HepG2 (cell line): ENCODE measurements around the gene BCL2L11. TPM values are rescaled to one million over a fixed set of nuclear protein-coding genes. Genes with fewer than 3 reads are reported as not detected.

Experiments
- CC2D1A ChIP-seq: sonication (generic); formaldehyde crosslinking; IDR thresholded peaks from 2 replicates; pipeline ENCODE4 v1.8.1; 2023; ENCODE audit warnings: mild to moderate bottlenecking, missing genetic modification reagents
- E2F5 ChIP-seq: sonication (generic); formaldehyde crosslinking; conservative IDR thresholded peaks from 2 replicates; pipeline ENCODE4 v1.4.0; 2020; ENCODE audit warnings: missing genetic modification reagents
- ELK4 ChIP-seq: sonication (generic); formaldehyde crosslinking; IDR thresholded peaks from 2 replicates; pipeline ENCODE4 v1.9.0; 2021; ENCODE audit warnings: missing genetic modification reagents, borderline replicate concordance
- FLYWCH1 ChIP-seq: sonication (generic); formaldehyde crosslinking; IDR thresholded peaks from 2 replicates; pipeline ENCODE4 v1.8.1; 2023; ENCODE audit warnings: mild to moderate bottlenecking, missing genetic modification reagents
- FOXA3 ChIP-seq: IDR thresholded peaks from 2 replicates; pipeline ENCODE4 v1.6.1; 2016; ENCODE audit warnings: missing genetic modification reagents, missing compliant biosample characterization
- GFI1 ChIP-seq: sonication (generic); formaldehyde crosslinking; IDR thresholded peaks from 2 replicates; pipeline ENCODE4 v1.5.0; 2020; ENCODE audit warnings: missing genetic modification reagents, mild to moderate bottlenecking, borderline replicate concordance
- MTA1 ChIP-seq: sonication (generic); formaldehyde crosslinking; IDR thresholded peaks from 2 replicates; pipeline ENCODE4 v1.4.0; 2020; ENCODE audit warnings: missing genetic modification reagents, mild to moderate bottlenecking, borderline replicate concordance
- NFE2L2 ChIP-seq: fragments of 150-350 bp; IDR thresholded peaks from 2 replicates; pipeline ENCODE4 v1.6.1; 2014; ENCODE audit warnings: low read length
- PLRG1 ChIP-seq: fragments of 450-650 bp; conservative IDR thresholded peaks from 2 replicates; pipeline ENCODE4 v1.6.1; 2016
- POLR2G ChIP-seq: fragments of 200-400 bp; formaldehyde crosslinking; IDR thresholded peaks from 2 replicates; pipeline ENCODE4 v1.6.1; 2018; ENCODE audit warnings: mild to moderate bottlenecking, low read depth, low read length, moderate library complexity
- RFXAP ChIP-seq: sonication (generic); formaldehyde crosslinking; IDR thresholded peaks from 2 replicates; pipeline ENCODE4 v1.4.0; 2020; ENCODE audit warnings: missing genetic modification reagents, borderline replicate concordance
- RNF2 ChIP-seq: fragments of 450-650 bp; conservative IDR thresholded peaks from 2 replicates; pipeline ENCODE4 v1.6.1; 2016; ENCODE audit warnings: low read depth
- ZC3H13 ChIP-seq: sonication (generic); formaldehyde crosslinking; IDR thresholded peaks from 2 replicates; pipeline ENCODE4 v1.8.1; 2023; ENCODE audit warnings: mild to moderate bottlenecking, missing genetic modification reagents, moderate library complexity
- ZFP82 ChIP-seq: sonication (generic); formaldehyde crosslinking; IDR thresholded peaks from 2 replicates; pipeline ENCODE4 v1.5.1; 2020; ENCODE audit warnings: mild to moderate bottlenecking, missing genetic modification reagents, borderline replicate concordance
- ZNF235 ChIP-seq: sonication (generic); formaldehyde crosslinking; IDR thresholded peaks from 2 replicates; pipeline ENCODE4 v1.8.1; 2023; ENCODE audit warnings: mild to moderate bottlenecking, missing genetic modification reagents, borderline replicate concordance
- ZNF556 ChIP-seq: sonication (generic); formaldehyde crosslinking; IDR thresholded peaks from 2 replicates; pipeline ENCODE4 v1.4.0; 2020; ENCODE audit warnings: mild to moderate bottlenecking, missing genetic modification reagents, borderline replicate concordance
- ZNF619 ChIP-seq: sonication (generic); formaldehyde crosslinking; IDR thresholded peaks from 2 replicates; pipeline ENCODE4 v1.4.0; 2020; ENCODE audit warnings: mild to moderate bottlenecking, missing genetic modification reagents
- ZNF749 ChIP-seq: sonication (generic); formaldehyde crosslinking; IDR thresholded peaks from 2 replicates; pipeline ENCODE4 v1.8.0; 2022; ENCODE audit warnings: mild to moderate bottlenecking, missing genetic modification reagents, moderate library complexity, borderline replicate concordance
- ZNF800 ChIP-seq: sonication (generic); formaldehyde crosslinking; IDR thresholded peaks from 2 replicates; pipeline ENCODE4 v1.4.0; 2020; ENCODE audit warnings: missing genetic modification reagents
- polyA plus RNA-seq, 8 experiments: library from polyadenylated mRNA; depleted of rRNA in 3 of 8; stranded (reverse) in 7 of 8; unstranded in 1 of 8; fragments of >200 nt; fragmentation: Illumina TruSeq in 4 of 8; extraction: Trizol in 4 of 8; gene quantifications; 2 replicates each; pipeline versions ENCODE4 v1.2.1 to v1.2.3, GENCODE V29; 2011 to 2016; ENCODE audit warnings: low read depth in 4 of 8, missing spikeins in 1 of 8, mixed read lengths in 1 of 8; ENCODE audit not compliant: insufficient read depth in 1 of 8
- total RNA-seq, 5 experiments: library from RNA; depleted of rRNA; stranded (reverse); fragments of >200 nt; fragmentation: Illumina TruSeq; extraction: Trizol; gene quantifications; 2 replicates each; pipeline ENCODE4 v1.2.3, GENCODE V29; 2016; ENCODE audit warnings: low read depth in 1 of 5
- TF ChIP-seq, protein P1 (sequence below): sonication (generic); formaldehyde crosslinking; IDR thresholded peaks from 2 replicates; pipeline ENCODE4 v1.9.0; 2022; ENCODE audit warnings: missing genetic modification reagents, mild to moderate bottlenecking, borderline replicate concordance

The BCL2L11 gene
- total and polyA plus RNA-seq, 2 of the 13 experiments (the other 11 are each of a cell fraction or from before 2014, with no cell fraction given), result 6.1 to 9.7 TPM

DNA sequence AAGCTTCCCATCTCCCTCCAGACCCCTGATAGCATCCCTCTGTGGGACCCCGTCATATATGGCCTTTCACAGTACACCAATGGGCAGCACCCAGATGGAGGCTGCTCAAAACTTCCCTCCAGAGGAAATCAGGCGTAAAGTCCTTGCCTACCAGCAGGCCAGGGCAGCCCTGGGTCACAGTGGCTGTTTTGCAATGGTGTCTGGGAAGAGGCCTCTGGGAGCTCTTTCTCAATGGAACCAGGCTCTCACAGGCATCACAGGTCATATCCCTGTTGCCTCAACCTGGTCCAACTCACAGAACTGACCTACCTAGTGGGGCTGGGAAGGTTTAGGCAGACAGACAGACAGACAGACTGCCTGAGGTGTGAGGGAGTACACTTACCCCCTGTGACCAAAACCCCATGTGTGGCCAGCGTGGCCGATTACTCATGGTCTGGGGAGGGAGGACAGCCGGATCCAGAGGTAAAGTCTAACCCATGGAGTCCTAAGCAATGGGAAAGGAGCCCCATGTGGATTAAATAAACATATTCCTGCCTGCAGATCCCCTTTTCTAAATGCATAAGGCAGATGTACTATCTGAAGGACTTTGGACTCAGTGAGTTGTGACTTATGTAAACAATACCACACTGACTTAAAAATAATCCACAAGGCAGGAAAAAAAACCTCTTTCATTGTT, 58.2 kb downstream of the BCL2L11 start (continued):
- TF ChIP-seq ZNF800 (CRISPR knock-in tag) (no peak), RFXAP (CRISPR knock-in tag) (0 out of 2 replicates have a peak, but pooled peaks have one; percentile 53), ZNF235 (CRISPR knock-in tag) (no peak), ZNF556 (CRISPR knock-in tag) (no peak), FLYWCH1 (CRISPR knock-in tag) (no peak), FOXA3 (CRISPR knock-in tag) (peak; percentile 73), PLRG1 (no peak), ZC3H13 (CRISPR knock-in tag) (no peak), RNF2 (no peak), ZNF619 (CRISPR knock-in tag) (no peak), ZFP82 (CRISPR knock-in tag) (no peak), CC2D1A (CRISPR knock-in tag) (no peak), ZNF749 (CRISPR knock-in tag) (no peak), MTA1 (CRISPR knock-in tag) (peak; percentile 64; the same call in 1 of the 2 replicates), GFI1 (no peak; the same call in 1 of the 2 replicates), ELK4 (CRISPR knock-in tag) (no peak), POLR2G (peak; percentile 27; the same call in 1 of the 2 replicates), E2F5 (CRISPR knock-in tag) (no peak), NFE2L2 (no peak)
- TF ChIP-seq, protein P1, sequence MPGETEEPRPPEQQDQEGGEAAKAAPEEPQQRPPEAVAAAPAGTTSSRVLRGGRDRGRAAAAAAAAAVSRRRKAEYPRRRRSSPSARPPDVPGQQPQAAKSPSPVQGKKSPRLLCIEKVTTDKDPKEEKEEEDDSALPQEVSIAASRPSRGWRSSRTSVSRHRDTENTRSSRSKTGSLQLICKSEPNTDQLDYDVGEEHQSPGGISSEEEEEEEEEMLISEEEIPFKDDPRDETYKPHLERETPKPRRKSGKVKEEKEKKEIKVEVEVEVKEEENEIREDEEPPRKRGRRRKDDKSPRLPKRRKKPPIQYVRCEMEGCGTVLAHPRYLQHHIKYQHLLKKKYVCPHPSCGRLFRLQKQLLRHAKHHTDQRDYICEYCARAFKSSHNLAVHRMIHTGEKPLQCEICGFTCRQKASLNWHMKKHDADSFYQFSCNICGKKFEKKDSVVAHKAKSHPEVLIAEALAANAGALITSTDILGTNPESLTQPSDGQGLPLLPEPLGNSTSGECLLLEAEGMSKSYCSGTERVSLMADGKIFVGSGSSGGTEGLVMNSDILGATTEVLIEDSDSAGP, result 0 out of 2 replicates have a peak, but pooled peaks have one; percentile 39
